LNCaP clone FGC (cell line): ENCODE results near the gene MKLN1.

ENCODE experiments used
- DNase-seq: peaks from one replicate; pipeline ENCODE4 v3.0.0-alpha.2; 2011; ENCODE audit warnings: low read depth
- H3K4me3 ChIP-seq: 2 replicates; pipeline ENCODE4 v1.5.1; 2011; ENCODE audit warnings: mild to moderate bottlenecking, low read depth, low read length, control low read depth
- TF ChIP-seq, protein P1 (sequence below): IDR thresholded peaks from 2 replicates; pipeline ENCODE4 v1.5.1; 2012; ENCODE audit warnings: mild to moderate bottlenecking; ENCODE audit not compliant: control insufficient read depth, insufficient read depth; ENCODE audit errors: extremely low read depth

Gene MKLN1

DNA sequence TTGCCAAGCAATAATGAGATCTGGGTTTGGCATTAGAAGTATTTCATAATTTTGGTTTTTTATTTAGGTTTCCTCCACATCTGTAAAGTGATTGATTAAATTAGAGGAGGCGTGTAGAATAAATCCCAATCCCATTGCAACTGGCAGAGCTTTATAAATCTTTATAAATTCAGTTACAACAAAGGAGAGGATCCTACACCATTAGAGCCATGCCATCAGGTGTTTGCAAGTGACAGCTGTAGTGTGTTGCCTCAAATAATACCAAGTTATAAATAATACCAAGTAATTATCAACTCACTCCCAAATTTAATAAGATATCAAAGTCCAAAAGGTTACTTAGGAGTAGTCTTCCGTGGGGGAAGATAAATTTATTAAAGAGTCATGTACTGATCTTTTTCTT, 166.5 kb downstream of the MKLN1 start:
- H3K4me3 ChIP-seq: no peak overlapping the region
- TF ChIP-seq, protein P1, sequence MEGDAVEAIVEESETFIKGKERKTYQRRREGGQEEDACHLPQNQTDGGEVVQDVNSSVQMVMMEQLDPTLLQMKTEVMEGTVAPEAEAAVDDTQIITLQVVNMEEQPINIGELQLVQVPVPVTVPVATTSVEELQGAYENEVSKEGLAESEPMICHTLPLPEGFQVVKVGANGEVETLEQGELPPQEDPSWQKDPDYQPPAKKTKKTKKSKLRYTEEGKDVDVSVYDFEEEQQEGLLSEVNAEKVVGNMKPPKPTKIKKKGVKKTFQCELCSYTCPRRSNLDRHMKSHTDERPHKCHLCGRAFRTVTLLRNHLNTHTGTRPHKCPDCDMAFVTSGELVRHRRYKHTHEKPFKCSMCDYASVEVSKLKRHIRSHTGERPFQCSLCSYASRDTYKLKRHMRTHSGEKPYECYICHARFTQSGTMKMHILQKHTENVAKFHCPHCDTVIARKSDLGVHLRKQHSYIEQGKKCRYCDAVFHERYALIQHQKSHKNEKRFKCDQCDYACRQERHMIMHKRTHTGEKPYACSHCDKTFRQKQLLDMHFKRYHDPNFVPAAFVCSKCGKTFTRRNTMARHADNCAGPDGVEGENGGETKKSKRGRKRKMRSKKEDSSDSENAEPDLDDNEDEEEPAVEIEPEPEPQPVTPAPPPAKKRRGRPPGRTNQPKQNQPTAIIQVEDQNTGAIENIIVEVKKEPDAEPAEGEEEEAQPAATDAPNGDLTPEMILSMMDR: no peak
- no peak for DNase-seq

DNA sequence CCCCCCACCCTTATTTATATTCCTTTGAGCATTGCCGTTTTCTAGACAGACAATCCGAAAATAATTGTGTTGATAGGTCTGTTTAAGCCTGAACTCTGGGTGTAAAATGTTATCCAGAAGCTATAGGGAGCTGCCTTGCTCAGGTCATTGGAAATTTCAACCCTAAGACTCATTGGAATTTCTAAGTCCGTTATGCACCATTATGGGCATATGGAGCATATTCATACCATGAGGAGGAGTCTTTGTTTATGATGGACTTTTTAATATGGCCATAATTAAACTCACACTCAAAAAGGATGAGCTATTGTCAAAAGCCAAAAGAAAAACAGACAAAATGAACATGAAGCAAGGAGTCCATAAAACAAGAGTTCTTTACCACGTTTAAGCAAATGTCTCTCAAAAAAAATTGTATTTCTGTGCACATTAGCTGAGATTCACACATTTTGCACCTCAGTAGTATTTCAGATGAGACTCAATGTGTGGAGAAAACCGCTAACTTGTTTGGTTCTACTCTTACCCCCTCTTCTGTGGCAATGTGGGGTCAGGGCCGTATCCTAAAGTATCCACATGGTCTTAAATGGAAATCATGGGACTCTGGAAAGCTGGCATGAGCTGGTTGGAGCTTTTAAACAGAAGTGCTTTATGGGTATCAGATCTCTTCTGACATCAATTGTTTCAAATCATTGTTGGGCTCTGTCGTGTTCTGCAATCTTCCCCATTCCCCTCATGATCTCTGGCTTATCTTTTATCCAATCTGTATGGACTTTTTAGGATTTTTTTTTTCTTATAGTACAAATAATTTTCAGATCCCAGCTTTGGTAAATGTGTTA, 168.2 kb downstream of the MKLN1 start:
- H3K4me3 ChIP-seq: no peak overlapping the region
- TF ChIP-seq, protein P1: no peak
- no peak for DNase-seq

- no peak for DNase-seq
- TF ChIP-seq, protein P1: no peak
- no peak overlapping the region for H3K4me3 ChIP-seq
These were observed 169.8 kb downstream of the MKLN1 start for GRCh38 chr7:131497454-131497853.

GRCh38 chr7:131498237-131498885, 170.7 kb downstream of the MKLN1 start:
- no peak for DNase-seq
- no peak overlapping the region for H3K4me3 ChIP-seq
- TF ChIP-seq, protein P1: no peak

GRCh38 chr7:131499801-131500200, 172.1 kb downstream of the MKLN1 start:
- no peak for DNase-seq
- no peak overlapping the region for H3K4me3 ChIP-seq
- TF ChIP-seq, protein P1: no peak

DNA sequence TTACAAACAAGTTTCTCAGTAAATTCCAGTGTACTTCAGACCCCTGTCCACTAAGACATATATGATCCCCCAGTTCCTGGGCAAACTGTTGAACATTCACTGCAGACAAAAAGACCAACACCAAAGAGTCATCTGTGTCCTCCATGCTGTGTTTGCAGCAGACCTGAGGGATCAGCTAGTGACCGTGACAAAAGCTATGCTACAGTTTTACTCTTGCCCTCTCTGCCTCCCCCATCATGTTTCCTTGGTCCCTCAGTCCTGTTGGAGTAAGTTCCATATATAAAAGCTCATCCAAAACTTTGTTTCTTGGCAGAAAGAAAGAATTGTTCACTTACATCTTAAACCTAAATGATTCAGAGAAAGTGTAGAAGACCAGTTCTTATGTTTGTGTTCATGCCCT, 172.7 kb downstream of the MKLN1 start:
- no peak overlapping the region for H3K4me3 ChIP-seq
- TF ChIP-seq, protein P1: no peak
- no peak for DNase-seq
